ENCODE measurements around the gene CPEB3. TPM values are rescaled to one million over a fixed set of nuclear protein-coding genes. Genes with fewer than 3 reads are reported as not detected.
"Not testable (repeated sequence)": the region's sequence is repeated elsewhere in the genome, so short reads cannot be mapped to it uniquely, and the experiment has no call there.

The CPEB3 gene
- total RNA-seq, 2 experiments from 2014 or later = 1.0 to 1.3 TPM

DNA sequence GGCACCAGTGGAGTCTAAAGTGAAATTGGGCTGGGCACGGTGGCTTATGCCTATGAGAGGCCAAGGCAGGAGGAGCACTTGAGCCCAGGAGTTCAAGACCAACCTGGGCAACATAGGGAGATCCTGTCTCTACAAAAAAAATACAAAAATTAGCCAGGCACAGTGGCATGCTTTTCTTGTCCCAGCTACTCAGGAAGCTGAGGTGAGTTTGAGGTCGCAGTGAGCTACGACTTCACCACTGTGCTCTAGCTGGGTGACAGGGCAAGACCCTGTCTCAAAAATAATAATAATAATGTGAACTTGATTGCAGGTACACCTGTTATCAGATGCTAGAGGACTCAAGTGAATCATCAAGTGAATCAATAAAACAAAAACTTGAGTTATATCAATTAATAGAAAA, 259.3 kb downstream of the CPEB3 start:
- no peak overlapping the region for H3K4me3 Mint-ChIP-seq
- H3K27me3 Mint-ChIP-seq (ENCODE audit: low read depth) = no peaks in the 10 kb centered on the region
- DNase-seq = no peak
- CTCF ChIA-PET = interaction anchor here (0.5 kb wide), 1 partner anchor 96 kb away, joined by 3 read pairs; no protein-coding TSS in a partner anchor
- no peaks in the 10 kb centered on the region for H3K9me3 Mint-ChIP-seq
- H3K36me3 Mint-ChIP-seq (ENCODE audit: low read depth) = peaks cover 46% of the 10 kb centered on the region
- intact Hi-C loops (cut with micrococcal nuclease) = no loop called here
- peaks cover 9% of the 10 kb centered on the region for H3K4me1 Mint-ChIP-seq (ENCODE audit: low read depth)
- no peak overlapping the region for H3K27ac Mint-ChIP-seq

- H3K27ac Mint-ChIP-seq = no peak overlapping the region
- intact Hi-C loops (cut with micrococcal nuclease) = no loop called here
- CTCF ChIA-PET = interaction anchor here (0.6 kb wide), 1 partner anchor 9 kb away, joined by 3 read pairs; no protein-coding TSS in a partner anchor
- H3K4me3 Mint-ChIP-seq = no peak overlapping the region
- H3K27me3 Mint-ChIP-seq (ENCODE audit: low read depth) = no peaks in the 10 kb centered on the region
- peaks cover 32% of the 10 kb centered on the region for H3K36me3 Mint-ChIP-seq (ENCODE audit: low read depth)
- no peak for DNase-seq
- H3K9me3 Mint-ChIP-seq = no peaks in the 10 kb centered on the region
- H3K4me1 Mint-ChIP-seq (ENCODE audit: low read depth) = peaks cover 9% of the 10 kb centered on the region
Observed at GRCh38 chr10:92027141-92027540, 263.7 kb downstream of the CPEB3 start.

- intact Hi-C loops (cut with micrococcal nuclease); H3K27me3 Mint-ChIP-seq (ENCODE audit: low read depth); H3K9me3 Mint-ChIP-seq; H3K4me3 Mint-ChIP-seq; H3K27ac Mint-ChIP-seq; H3K4me1 Mint-ChIP-seq (ENCODE audit: low read depth); DNase-seq: not testable (repeated sequence)
- CTCF ChIA-PET = interaction anchor here (0.7 kb wide), 1 partner anchor 680 kb away, joined by 5 read pairs; no protein-coding TSS in a partner anchor
- H3K36me3 Mint-ChIP-seq (ENCODE audit: low read depth) = peaks cover 32% of the 10 kb centered on the region
Observed at GRCh38 chr10:92025340-92025739, 265.5 kb downstream of the CPEB3 start.

DNA sequence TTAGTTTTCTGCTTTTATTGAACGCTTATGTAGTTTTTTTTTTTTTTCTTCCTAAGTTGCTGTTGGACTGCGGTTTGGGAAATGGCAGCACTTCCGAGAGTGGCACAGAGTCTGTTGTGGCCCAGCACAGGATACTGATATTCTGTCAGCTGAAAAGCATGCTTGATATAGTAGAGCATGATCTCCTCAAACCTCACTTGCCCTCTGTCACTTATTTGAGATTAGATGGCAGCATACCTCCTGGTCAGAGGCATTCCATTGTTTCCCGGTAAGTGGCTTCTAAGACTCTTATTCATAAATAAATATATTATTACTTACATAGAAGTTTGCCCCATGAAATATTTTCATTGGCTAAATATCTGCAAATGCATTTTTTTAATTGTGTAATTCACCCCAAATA, 266.2 kb downstream of the CPEB3 start:
- no peak for DNase-seq
- Mint-ChIP-seq H3K36me3 (ENCODE audit: low read depth) (peaks cover 34% of the 10 kb centered on the region), H3K4me1 (ENCODE audit: low read depth) (peaks cover 9% of the 10 kb centered on the region), H3K4me3 (no peak overlapping the region), H3K27ac (no peak overlapping the region), H3K27me3 (ENCODE audit: low read depth) (no peaks in the 10 kb centered on the region), H3K9me3 (no peaks in the 10 kb centered on the region)
- CTCF ChIA-PET = no interaction called here
- intact Hi-C loops (cut with micrococcal nuclease) = no loop called here

DNA sequence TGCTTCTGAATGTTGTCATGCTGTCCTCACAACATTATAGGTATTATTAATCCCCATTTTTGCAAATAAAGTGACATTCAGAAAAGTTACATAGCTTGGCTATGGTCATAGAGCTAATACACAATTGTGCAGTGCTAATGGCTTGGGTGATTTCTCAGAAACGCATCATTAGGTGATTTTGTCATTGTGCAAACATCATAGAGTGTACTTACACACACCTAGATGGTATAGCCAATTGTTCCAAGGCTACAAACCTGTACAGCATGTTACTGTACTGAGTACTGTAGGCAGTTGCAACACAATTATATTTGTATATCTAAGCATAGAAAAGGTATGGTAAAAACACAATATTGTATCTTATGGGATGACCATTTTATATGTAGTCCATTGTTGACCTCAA, 276.3 kb downstream of the CPEB3 start:
- H3K27ac Mint-ChIP-seq = no peak overlapping the region
- CTCF ChIA-PET = no interaction called here
- no peaks in the 10 kb centered on the region for H3K27me3 Mint-ChIP-seq (ENCODE audit: low read depth)
- intact Hi-C loops (cut with micrococcal nuclease) = loop anchor here (5.0 kb wide), 1 partner anchor 67 kb away; no protein-coding TSS in a partner anchor
- no peak for DNase-seq
- H3K4me1 Mint-ChIP-seq (ENCODE audit: low read depth) = peaks cover 8% of the 10 kb centered on the region
- H3K9me3 Mint-ChIP-seq = no peaks in the 10 kb centered on the region
- peaks cover 39% of the 10 kb centered on the region for H3K36me3 Mint-ChIP-seq (ENCODE audit: low read depth)
- no peak overlapping the region for H3K4me3 Mint-ChIP-seq

- no peak overlapping the region for H3K27ac Mint-ChIP-seq
- H3K4me3 Mint-ChIP-seq = no peak overlapping the region
- no peaks in the 10 kb centered on the region for H3K9me3 Mint-ChIP-seq
- intact Hi-C loops (cut with micrococcal nuclease) = loop anchor here (1.0 to 5.0 kb wide), 3 partner anchors 37 to 64 kb away; no protein-coding TSS in a partner anchor
- no peak for DNase-seq
- peaks cover 27% of the 10 kb centered on the region for H3K36me3 Mint-ChIP-seq (ENCODE audit: low read depth)
- H3K4me1 Mint-ChIP-seq (ENCODE audit: low read depth) = peaks cover 8% of the 10 kb centered on the region
- CTCF ChIA-PET = no interaction called here
- H3K27me3 Mint-ChIP-seq (ENCODE audit: low read depth) = no peaks in the 10 kb centered on the region
Observed at GRCh38 chr10:92011560-92012214, 279.2 kb downstream of the CPEB3 start.

GRCh38 chr10:92010047-92010735, 280.7 kb downstream of the CPEB3 start:
- no peak overlapping the region for H3K4me3 Mint-ChIP-seq
- peaks cover 23% of the 10 kb centered on the region for H3K36me3 Mint-ChIP-seq (ENCODE audit: low read depth)
- no peak for DNase-seq
- H3K4me1 Mint-ChIP-seq (ENCODE audit: low read depth) = peaks cover 8% of the 10 kb centered on the region
- CTCF ChIA-PET = interaction anchor here (0.6 to 1.6 kb wide), 5 partner anchors 14 to 282 kb away, joined by 3 to 4 read pairs (median 3); no protein-coding TSS in a partner anchor
- no peak overlapping the region for H3K27ac Mint-ChIP-seq
- H3K27me3 Mint-ChIP-seq (ENCODE audit: low read depth) = no peaks in the 10 kb centered on the region
- no peaks in the 10 kb centered on the region for H3K9me3 Mint-ChIP-seq
- intact Hi-C loops (cut with micrococcal nuclease) = loop anchor here (2.0 to 5.0 kb wide), 2 partner anchors 35 to 63 kb away; no protein-coding TSS in a partner anchor

GRCh38 chr10:92009445-92009844, 281.4 kb downstream of the CPEB3 start:
- CTCF ChIA-PET = interaction anchor here (0.5 to 1.6 kb wide), 6 partner anchors 14 to 888 kb away, joined by 3 to 4 read pairs (median 3); no protein-coding TSS in a partner anchor
- intact Hi-C loops (cut with micrococcal nuclease) = no loop called here

DNA sequence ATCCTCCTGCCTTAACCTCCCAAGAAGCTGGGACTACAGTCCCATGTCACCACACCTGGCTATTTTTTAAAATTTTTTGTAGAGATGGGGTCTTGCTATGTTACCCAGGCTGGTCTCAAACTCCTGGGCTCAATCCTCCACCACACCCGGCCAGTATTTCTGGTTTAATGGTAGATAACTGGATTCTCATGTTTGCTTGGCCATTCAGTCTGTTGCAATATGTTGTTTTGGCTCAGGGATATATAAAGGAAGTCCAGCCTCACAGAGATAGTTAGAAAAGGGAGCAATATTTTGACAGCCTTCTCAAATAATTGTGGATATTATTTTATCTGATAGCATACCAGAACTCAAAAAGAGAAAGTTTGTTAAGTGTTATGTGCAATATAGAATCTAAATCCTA, 284.9 kb downstream of the CPEB3 start:
- Mint-ChIP-seq H3K27me3 (ENCODE audit: low read depth) (no peaks in the 10 kb centered on the region), H3K4me3 (no peak overlapping the region), H3K9me3 (no peaks in the 10 kb centered on the region), H3K36me3 (ENCODE audit: low read depth) (peaks cover 38% of the 10 kb centered on the region), H3K27ac (no peak overlapping the region), H3K4me1 (ENCODE audit: low read depth) (no peaks in the 10 kb centered on the region)
- CTCF ChIA-PET = no interaction called here
- intact Hi-C loops (cut with micrococcal nuclease) = no loop called here
- no peak for DNase-seq

More at GRCh38 chr10:92009445-92009844, 281.4 kb downstream of the CPEB3 start:
- Mint-ChIP-seq H3K9me3 (no peaks in the 10 kb centered on the region), H3K36me3 (ENCODE audit: low read depth) (peaks cover 28% of the 10 kb centered on the region), H3K27ac (no peak overlapping the region), H3K4me3 (no peak overlapping the region), H3K27me3 (ENCODE audit: low read depth) (no peaks in the 10 kb centered on the region), H3K4me1 (ENCODE audit: low read depth) (peaks cover 8% of the 10 kb centered on the region)
- no peak for DNase-seq

- Mint-ChIP-seq H3K27me3 (ENCODE audit: low read depth) (no peaks in the 10 kb centered on the region), H3K27ac (no peak overlapping the region), H3K36me3 (ENCODE audit: low read depth) (peaks cover 52% of the 10 kb centered on the region), H3K4me1 (ENCODE audit: low read depth) (no peaks in the 10 kb centered on the region), H3K4me3 (no peak overlapping the region), H3K9me3 (no peaks in the 10 kb centered on the region)
- no peak for DNase-seq
- CTCF ChIA-PET = interaction anchor here (0.8 kb wide), 1 partner anchor 33 kb away, joined by 3 read pairs; no protein-coding TSS in a partner anchor
- intact Hi-C loops (cut with micrococcal nuclease) = no loop called here
Observed at GRCh38 chr10:92003258-92003657, 287.6 kb downstream of the CPEB3 start.

GRCh38 chr10:92001995-92002394, 288.9 kb downstream of the CPEB3 start:
- Mint-ChIP-seq H3K4me1 (ENCODE audit: low read depth) (no peaks in the 10 kb centered on the region), H3K4me3 (no peak overlapping the region), H3K9me3 (no peaks in the 10 kb centered on the region), H3K27ac (no peak overlapping the region), H3K36me3 (ENCODE audit: low read depth) (peaks cover 60% of the 10 kb centered on the region), H3K27me3 (ENCODE audit: low read depth) (no peaks in the 10 kb centered on the region)
- intact Hi-C loops (cut with micrococcal nuclease) = no loop called here
- CTCF ChIA-PET = interaction anchor here (0.9 kb wide), 1 partner anchor 44 kb away, joined by 3 read pairs; no protein-coding TSS in a partner anchor
- no peak for DNase-seq

- intact Hi-C loops (cut with micrococcal nuclease) = no loop called here
- CTCF ChIA-PET = interaction anchor here (0.9 kb wide), 1 partner anchor 43 kb away, joined by 3 read pairs; no protein-coding TSS in a partner anchor
- no peak for DNase-seq
- Mint-ChIP-seq H3K36me3 (ENCODE audit: low read depth) (peaks cover 61% of the 10 kb centered on the region), H3K27ac (no peak overlapping the region), H3K9me3 (no peaks in the 10 kb centered on the region), H3K27me3 (ENCODE audit: low read depth) (no peaks in the 10 kb centered on the region), H3K4me1 (ENCODE audit: low read depth) (no peaks in the 10 kb centered on the region), H3K4me3 (no peak overlapping the region)
Observed at GRCh38 chr10:92001581-92001980, 289.3 kb downstream of the CPEB3 start.
